Fibroblast of gingiva (primary cell): ENCODE results near the gene CDH4.
"Not testable (repeated sequence)": the region's sequence is repeated elsewhere in the genome, so short reads cannot be mapped to it uniquely, and the experiment has no call there.

Experiments
- DNase-seq: peaks from one replicate; pipeline ENCODE4 v3.0.0-alpha.2; 2011; ENCODE audit warnings: low read depth

The CDH4 gene

DNA sequence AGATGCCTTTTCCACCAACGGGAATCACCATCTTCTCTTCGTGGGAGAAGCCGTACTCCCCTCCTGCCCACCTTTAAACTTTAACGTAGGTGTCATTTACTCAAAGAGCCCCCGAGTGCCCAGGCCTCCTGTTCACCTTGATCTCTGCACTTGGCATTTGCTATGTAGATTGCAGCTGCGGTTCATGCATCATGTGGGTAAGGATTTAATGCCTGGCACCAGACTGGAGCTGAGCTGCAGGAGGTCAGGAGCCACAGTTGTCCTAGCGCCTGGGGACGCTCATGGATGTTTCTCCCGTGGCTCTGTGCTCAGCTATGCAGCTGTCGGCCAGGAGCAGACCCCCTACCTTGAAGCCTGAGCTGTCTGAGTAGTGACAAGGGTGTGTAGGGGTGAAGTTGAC, 133.7 kb downstream of the CDH4 start:
- DNase-seq = no peak

DNA sequence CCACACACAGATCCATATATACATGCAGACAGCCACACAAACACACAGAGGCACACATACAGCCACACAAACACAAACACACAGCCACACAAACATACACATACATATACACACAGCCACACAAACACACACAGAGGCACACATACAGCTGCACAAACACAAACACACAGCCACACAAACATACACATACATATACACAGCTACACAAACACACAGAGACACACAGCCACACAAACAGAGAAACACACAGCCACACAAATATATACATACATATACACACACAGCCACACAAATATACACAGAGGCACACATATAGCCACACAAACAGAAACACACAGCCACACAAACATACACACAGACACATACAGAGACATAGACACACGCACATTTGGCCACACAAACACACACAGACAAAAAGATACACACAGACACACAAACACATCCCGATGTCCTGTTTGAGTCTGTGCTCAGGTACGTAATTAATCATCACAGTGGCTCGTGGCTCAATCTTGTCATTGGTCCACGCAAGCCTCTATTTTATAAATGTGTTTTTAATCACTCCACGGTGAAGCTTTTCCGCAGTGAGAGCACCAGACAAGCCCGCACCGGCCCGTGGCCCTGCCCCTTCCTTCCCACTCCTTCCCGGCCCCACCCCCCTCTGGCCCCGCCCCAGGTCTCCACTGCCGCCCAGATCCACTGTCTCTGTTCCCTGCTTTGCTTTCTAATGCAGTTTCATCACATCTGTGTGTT, 135.3 kb downstream of the CDH4 start:
- DNase-seq = peak; percentile 49

DNA sequence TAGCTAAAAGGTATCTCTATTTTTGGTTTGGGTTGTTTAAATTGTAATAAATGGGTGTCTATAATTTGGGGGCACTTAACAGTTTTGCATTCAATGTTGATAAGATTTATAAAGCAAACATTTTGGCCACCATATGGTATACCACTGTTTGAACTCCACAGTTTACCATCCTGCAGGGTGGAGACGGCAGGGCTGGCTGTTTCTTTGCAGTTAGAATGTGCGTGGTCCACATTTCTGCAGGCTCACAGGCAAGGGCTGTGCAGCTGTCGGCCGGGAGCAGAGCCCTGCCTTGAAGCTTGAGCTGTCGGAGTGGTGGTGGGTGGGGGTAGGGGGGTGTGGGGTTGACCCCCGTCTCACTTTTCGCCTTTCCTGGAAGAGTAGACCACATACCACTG, 135.9 kb downstream of the CDH4 start:
- DNase-seq = no peak

DNA sequence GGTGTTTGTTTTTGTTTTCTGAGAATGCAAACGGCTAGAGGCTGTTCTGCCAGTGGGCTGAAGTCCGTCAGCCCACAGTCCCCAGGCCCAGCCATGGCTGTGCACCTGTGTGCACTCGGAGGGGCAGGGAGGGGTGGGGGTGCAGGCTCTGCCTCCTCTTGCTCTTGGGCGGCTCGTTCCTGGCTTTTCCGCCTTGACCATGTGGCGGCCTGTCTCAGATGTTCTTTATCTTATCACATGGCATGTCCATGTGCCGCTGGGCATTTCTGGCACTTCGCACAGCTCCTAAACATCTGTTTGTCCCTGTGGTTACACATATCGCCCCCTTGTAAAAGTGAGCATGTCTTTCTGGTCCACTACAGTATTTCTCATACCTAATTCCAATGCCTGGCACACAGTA, 137.0 kb downstream of the CDH4 start:
- DNase-seq = no peak

DNA sequence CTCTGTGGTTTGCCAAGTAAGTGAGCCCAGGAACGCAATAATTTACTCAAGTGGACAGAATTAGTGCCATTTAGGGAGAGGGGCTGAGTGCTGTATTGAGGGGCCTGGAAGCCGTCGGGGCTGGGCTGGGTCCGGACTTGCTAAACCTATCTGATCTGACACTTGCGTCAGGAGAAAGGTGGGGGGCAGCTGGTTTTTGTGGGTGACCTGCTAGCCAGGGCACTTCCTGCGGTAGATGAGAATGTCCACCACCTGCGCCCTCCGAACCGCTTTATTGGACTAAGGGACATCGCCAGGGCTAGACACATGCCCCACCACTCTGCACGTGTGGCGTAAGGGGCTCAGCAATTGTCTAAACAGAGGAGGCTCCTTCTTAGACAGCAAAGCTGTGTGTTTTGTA, 139.1 kb downstream of the CDH4 start:
- no peak for DNase-seq

DNA sequence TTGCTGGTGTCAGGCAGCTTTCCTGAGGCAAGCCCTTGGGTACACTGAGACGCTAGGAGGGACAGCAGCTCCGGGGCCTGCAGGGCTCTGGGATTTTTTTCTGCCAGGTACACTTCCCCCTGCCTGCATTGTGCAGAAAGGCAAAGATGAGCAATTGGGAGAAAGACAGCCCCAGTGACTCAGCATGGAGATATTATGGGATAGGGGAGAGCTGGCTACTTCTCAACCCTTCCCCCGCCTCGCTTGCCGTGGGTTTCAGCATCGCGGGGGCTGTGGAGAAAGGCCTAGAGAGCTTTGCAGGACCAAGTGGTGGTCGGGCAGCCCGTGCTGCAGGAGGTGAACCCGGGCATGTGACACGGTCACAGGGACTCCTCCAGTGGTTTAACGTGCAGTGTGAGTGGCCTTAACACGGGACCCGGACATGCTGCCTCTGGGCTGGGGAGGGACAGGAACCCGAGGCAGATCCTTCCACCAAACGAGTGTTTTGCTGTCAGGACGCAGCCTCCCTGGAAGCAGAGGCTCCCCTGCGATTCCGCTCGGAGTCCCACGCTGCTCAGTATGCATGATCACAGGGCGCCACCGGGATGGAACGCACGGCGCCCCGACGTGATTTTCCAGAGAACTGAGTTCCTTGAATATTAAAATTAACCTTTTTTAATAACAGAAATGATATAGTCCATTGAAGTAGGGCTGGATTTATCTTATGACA, 139.9 kb downstream of the CDH4 start:
- DNase-seq = no peak

DNA sequence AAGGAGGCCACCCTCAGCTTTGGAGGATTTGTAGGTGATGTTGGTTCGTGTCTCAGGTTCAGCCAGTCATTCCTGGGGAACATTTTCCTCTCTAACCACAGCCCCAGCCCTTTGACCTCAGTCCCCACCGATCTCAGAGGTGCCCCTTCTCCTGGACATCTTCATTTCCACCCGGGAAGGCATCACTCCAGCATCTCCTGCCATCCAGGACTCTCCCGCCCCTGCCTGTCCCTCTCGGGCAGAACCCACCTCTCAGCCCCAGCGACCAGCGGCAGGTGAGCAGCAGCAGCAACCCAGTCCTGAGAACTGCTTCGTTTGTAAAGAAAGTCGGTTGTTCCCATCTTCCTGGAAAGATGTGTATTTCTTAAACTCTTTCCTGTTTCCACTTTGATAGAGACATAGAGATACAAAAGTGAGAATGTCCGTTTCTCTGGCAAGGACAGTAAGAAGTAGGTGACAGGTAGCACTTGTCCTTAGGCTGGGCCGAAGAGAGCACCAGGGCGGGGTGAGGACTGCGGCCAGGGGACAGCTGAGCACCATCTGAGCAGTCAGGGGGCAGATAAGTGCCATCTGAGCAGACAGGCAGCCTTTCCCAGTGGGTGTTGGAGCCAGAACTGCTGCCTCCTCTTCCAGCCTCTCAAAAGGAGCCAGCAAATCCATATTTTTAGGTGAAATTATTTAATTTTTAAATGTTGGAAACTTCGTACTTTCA, 142.2 kb downstream of the CDH4 start:
- DNase-seq = no peak

DNA sequence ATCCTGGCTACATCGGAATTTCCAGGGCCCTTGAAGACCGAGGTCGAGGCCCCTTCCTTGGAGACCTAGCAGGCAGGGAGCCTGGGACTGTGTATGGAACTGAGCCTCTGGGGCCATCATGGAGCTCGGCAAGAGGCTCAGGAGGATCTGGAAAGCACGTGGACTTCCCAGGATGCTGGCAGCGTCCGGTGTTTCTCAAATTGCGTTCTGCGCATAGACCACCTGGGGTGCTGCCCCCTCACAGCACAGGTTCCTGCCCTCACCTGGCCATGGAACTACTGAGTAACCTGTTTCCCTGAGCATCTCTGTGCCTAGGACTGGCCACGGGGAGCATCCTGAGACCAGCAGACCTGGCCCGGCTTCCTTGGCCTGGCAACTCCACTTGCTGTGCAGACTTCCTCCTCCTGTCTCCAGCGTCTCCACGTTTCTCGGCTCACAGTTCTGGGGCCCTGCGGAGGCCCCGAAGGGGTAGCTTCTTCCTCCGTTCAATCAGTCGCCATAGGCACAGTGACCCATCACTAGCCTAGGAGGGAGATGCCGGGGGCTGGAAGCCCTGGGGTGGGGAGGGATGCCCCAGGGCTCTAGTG, 144.3 kb downstream of the CDH4 start:
- no peak for DNase-seq

DNA sequence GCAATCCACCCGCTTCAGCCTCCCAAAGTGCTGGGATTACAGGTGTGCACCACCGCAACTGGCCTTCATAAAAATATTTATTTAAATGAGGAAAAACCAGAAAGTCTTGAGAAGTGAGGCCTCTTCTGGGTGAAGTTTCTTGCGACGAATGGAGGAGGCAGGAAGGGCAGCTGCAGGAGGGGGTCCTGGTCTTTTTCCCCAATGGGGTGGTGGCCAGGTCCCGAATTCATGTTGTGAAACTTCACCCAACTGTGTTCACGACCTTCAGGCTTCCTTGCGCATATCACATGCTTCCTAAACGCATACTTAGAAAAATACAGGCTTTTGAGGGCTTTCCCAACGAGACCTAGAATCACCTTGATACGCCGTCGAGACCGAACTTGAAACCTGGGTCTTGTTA, 145.1 kb downstream of the CDH4 start:
- DNase-seq = no peak

DNA sequence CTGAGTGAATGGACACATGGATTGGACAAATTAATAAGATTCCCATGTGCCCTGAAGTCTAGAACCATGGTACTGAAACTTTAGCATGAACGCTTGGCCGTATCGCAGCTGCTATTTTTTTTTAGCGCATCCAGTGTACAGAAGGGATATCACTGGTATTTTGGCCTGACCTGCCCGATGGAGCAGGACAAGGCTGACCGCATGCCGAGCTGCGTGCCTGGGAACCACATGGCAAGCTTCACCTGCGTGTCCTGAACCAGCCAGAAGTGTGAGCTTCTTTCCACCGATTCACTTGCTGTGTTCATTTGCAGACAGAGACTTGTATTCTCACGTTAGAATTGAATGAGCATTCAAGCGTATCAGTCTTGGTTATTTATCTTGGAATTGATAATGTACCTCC, 145.7 kb downstream of the CDH4 start:
- DNase-seq = no peak

DNA sequence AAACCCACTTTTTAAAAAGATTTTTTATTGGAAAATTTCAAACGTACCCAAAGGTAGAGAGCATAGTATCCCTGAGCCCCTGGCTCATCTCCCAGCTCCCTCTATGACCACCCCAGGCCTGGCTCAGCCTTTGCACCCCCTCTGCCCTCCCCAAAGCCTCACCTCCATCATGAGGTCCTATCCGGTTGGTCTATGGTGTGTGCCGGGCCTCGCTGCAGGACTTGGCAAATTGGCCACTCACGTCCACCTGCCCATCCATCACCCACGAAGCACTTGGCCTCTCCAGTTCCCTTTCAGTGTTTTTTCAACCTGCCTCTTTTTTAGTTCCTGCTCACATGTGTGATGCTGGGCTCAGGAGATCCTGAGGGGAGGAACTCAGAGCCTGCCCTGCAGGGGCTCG, 147.4 kb downstream of the CDH4 start:
- DNase-seq = no peak

DNA sequence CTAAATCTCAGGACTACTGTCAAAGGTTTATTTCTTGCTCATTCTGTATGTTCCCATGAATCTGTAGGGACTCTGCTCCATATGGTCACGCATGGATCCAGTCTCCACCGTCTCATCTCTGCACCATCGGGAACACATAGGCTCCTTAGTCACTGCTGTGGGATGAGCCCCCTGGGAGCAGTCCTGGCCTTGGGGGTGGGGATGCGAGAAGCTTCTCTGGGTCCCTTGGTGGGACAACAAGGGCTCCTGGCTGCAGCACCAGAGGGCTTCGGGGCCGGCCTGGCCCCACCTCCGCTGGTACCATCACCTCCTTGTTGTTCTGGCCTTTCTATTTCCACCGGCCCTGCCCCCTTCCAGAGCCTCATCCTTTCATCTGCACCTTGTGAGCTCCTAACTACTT, 148.4 kb downstream of the CDH4 start:
- no peak for DNase-seq

DNA sequence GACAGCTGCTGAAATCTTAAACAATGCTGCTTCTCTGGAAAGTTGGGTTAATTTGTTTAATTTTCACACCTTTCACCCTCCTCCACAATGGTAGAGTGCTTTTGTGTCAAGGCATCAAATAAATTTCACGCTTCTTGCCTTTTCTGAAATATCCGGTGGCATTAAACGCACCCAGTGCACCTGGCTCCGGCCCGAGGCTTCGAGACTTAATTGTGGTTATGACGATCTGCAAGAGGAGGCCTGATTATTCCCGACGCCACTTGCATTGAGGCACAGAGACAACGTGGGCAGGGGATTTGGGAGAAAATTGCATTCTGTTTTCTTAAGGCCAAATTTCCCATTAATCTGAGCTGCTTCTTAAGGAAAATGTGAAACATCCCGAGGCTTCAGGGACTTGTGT, 152.2 kb downstream of the CDH4 start:
- DNase-seq = no peak

DNA sequence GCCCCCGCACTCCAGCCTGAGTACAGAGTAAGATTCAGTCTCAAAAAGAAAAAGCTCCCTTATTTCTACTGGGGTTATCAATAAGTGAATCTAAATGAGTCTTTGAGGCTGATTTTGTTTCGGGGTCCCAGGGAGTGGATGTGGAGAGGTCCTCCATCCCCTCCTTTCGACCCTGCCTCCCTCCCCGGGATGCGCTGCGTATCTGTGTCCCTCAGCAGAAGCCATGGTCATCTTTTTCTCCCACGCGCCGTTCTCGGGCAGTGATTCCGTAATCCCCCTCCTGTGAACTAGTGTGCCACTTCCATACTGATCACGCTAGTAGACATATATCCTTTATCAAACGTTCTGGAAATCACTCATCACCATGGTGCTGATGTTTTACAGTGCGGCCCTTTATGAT, 152.9 kb downstream of the CDH4 start:
- DNase-seq = no peak

DNA sequence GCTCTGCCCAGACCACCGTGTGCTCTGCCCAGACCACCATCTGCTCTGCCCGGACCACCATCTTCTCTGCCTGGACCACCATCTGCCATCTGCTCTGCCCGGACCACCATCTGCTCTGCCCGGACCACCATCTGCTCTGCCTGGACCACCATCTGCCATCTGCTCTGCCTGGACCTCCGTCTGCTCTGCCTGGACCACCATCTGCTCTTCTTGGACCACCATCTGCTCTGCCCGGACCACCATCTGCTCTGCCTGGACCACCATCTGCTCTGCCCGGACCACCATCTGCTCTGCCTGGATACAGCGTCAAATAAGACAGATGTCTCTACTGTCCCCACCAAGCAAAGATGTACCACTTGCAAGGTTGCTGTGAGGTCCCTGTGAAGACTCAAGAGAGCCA, 154.7 kb downstream of the CDH4 start:
- DNase-seq = not testable (repeated sequence)

DNA sequence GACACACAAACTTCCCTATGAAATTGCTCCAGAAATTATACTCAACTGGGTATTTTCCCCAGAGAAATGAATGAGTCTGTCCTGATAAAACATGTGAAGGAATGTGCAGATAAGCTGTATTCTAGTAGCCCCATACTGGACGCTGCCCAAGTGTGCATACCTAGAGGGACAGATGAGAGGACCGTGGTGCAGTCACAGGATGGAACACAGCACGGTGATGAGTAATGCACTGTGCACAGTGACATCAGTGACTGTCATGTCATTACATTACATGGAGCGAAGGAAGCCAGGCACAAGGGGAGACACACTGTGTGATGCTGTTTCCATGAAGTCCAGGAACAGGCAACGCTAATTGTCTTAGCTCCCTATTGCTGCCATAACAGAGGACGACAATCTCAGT, 155.5 kb downstream of the CDH4 start:
- DNase-seq = no peak

DNA sequence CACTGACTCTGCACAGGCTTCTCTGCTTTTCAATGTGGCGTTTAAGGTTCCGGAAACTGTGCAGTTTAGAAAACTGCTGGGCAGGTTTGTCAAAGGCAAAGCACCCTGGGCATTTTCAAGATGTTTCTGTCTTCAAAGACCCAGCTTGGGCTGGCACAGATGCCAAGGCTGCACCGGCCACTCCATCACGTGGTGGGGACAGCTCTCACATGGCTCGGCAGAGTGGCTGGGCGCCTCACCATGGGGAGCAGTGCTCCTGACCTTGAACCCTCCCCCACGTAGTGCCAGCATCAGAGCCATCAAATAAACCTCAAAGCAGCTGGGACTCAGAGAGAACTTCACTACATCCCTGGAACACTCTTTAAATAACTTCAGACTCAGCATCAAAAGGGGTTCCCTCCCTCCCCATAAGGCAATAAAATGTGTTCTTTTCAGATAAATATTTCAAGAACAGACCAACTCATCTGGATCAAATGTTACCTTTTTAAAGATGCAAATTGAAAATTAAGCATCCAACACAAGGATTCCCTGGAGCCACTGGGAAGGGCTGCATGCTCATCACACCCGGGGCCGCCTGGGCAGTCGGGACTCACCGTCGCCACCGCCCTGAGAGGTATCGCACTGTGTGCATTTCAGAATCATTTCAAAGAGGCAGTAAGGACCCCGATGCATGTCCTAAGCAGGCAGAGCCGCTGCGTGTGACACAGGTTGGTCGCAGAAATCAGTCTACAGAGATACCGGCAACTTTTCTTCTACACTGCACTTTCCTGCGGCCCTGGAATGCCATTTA, 157.1 kb downstream of the CDH4 start:
- no peak for DNase-seq

DNA sequence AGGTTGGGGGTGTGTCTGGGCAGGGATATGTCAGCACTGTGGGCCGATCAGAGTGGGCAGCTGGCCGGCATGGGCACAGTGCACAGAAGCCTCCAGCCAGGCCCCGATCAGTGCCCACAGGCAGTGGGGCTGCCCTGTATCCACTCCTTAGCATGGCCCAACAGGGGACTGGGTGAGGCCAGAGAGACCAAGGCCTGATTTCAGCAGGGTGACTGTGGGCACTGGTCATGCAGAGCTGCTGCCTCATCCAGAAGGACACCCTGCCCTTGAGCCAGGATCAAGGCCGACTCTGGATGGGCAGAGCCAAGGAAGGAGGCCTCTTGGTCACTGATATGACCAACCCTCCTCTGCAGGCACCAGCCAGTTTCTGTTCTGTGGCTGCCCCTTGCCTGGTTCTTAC, 159.7 kb downstream of the CDH4 start:
- no peak for DNase-seq

DNA sequence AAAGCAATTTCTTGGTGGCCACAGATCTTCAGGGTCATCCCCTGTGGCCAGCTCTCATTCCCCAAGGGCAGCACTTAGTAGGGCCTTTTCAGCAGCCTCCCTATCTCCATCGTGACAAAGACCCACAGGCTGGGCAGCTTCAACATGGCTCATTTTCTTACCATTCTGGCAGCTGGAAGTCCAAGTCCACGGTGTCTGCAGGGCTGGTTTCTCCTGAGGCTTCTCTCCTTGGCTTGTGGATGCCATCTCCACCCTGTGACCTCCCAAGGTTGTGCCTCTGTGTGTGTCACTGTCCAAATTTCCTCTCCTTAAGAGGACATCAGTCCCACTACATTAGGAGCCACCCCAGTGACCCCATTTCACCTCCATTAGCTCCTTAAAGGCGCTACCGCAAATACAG, 161.7 kb downstream of the CDH4 start:
- DNase-seq = no peak

DNA sequence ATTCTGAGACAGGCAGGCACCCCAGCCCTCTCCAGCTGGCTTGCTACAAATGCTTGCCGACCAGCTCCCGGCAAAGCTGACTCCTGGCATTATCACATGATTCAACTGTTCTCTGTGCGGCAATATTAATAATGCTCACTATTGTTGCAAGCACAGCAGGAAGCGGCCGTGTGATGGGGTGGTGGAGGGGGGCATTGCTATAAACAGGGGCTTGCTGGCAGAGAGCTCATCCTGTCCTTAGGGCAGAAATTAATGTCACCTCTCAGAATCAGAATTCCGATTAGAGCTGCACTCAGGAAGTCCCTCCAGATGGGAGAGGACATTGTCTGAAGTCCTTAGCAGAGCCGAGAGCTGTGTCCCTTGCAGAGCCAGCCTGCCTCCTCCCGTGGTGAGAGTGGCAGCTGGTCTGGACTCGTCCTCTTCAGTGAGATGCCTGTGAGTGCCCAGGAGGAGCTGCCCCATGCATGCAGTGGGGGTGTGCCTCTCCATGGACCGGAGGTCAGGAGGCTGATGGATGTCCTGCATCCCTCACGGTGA, 162.5 kb downstream of the CDH4 start:
- DNase-seq = no peak

DNA sequence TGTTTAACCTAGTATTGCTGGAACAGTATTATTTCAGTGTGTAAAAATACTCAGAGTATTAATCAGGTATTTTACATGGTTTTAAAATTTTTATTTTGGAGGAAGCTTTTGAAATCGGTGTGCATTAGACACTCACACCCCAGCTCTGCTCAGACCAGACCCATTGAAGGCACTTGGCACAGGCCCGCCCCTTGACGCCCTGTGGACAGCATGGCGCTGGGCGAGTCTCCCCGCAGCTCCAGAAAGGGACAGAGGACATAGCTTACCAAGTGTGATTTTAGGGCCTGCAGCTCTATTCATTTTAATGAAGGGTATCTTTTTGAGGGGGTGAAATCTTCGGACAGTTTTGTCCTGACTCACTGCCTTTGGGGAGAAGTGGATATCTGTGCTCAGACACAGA, 164.5 kb downstream of the CDH4 start:
- no peak for DNase-seq
